ENCODE data around the gene HOMER1. TPM values are rescaled to one million over a fixed set of nuclear protein-coding genes. Genes with fewer than 3 reads are reported as not detected.

HOMER1 gene
- total RNA-seq, 2 experiments from 2014 or later: 1.2 to 1.9 TPM

DNA sequence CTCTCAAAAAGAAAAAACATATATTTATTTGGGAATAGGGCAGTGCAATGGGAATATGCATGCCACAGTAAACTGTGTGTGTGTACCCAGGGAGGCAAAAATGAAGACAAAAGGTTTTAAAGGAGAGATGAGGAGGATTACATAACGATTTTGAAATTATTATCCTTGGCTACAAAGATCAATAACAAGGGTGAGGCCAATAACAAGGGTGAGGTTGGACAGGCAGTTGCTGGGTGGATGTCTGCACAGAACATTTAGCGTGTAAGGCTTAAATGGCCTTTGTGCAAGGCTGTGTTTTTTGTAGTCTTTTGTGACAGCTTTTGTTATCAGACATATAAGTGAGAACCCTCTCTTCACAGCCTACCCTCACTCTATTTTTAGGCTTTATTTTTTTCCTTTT lies 164.1 kb downstream of the HOMER1 start:
- ChIA-PET POLR2A (no interaction called here), CTCF (no interaction called here)
- Mint-ChIP-seq H3K27me3 (peaks cover 4% of the 10 kb centered on the region), H3K4me3 (no peak overlapping the region), H3K4me1 (no peaks in the 10 kb centered on the region), H3K36me3 (ENCODE audit: low read depth) (no peaks in the 10 kb centered on the region), H3K9me3 (peaks cover 2% of the 10 kb centered on the region), H3K27ac (no peak overlapping the region)
- DNase-seq: no peak

DNA sequence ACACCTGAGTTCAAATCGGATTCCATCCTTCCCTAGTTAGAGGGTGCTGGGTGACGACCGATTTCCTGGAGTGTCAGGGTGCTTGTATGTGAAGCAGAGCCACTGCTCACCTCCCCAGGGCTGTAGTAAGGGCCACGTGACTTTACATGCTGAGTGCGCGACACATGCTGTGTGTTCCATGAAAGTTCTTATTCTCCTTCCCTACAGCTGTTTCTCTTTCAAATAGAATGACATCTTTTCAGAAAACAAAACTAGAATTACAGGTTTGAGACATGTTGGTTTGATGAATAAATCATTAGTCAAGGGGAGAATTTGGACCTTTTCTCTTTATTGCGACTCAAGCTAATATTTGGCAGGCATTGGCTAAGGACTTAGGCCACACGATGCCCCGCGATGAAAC lies 164.9 kb downstream of the HOMER1 start:
- CTCF ChIA-PET: no interaction called here
- H3K36me3 Mint-ChIP-seq (ENCODE audit: low read depth): no peaks in the 10 kb centered on the region
- no peak overlapping the region for H3K4me3 Mint-ChIP-seq
- H3K4me1 Mint-ChIP-seq: no peaks in the 10 kb centered on the region
- POLR2A ChIA-PET: no interaction called here
- H3K27me3 Mint-ChIP-seq: peaks cover 4% of the 10 kb centered on the region
- H3K9me3 Mint-ChIP-seq: peaks cover 2% of the 10 kb centered on the region
- no peak for DNase-seq
- no peak overlapping the region for H3K27ac Mint-ChIP-seq

DNA sequence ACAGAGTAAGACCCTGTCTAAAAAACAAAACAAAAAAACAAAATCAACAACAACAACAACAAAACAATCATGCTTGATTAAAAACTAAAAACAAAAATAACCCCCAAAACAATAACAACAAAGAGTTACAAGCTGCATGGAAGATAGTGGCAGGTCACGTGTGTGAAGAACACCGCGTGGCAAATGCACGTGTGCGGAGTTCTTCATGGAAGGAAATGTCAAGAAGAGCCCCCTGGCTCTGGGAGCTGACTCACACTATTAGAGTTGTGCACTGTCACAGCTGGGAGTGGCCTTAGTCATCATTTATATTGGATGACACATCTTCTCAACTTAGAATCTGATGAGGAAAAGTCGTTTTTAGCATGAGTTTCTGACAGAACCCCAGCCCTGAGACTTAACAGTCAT lies 167.5 kb downstream of the HOMER1 start:
- CTCF ChIA-PET: interaction anchor here (0.8 kb wide), 1 partner anchor 213 kb away, joined by 4 read pairs; no protein-coding TSS in a partner anchor
- no peak for DNase-seq
- Mint-ChIP-seq H3K27ac (no peak overlapping the region), H3K4me1 (no peaks in the 10 kb centered on the region), H3K4me3 (no peak overlapping the region), H3K36me3 (ENCODE audit: low read depth) (no peaks in the 10 kb centered on the region), H3K9me3 (no peaks in the 10 kb centered on the region), H3K27me3 (peaks cover 1% of the 10 kb centered on the region)
- POLR2A ChIA-PET: no interaction called here

DNA sequence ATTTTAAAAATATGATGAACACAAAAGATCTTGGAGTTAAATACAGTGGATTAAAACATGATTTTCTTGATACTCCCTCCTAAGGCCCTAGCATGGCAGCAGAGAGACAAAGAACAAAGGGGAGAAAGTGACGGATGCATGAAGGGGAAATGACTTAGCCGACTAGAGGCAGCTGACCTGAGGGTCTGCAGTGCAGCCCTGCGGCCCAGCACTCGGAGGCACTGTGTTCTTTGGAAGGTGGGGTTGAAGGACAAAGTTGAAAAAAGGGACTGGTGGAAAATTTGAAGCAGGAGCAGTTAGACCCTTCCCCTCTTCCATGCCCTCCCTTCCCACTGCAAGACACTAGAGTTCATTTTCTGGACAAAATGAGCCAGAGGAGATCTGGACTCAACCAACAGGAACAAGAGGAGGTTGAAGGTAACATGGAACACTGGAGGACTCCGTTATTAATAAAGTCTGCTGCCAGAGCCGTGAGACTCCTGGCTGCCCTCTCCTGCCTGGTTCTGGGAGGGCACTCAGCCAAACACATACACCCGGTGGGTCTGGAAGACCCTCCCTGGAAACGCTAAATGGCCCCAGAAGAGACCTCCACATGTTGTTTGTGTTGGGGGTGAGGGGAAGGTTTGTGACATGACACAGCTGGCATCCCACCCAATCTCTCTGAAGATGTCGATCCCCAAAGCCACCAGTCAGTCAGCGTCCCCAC lies 179.9 kb downstream of the HOMER1 start:
- H3K27me3 Mint-ChIP-seq: peaks cover 17% of the 10 kb centered on the region
- no peak overlapping the region for H3K4me3 Mint-ChIP-seq
- H3K4me1 Mint-ChIP-seq: no peaks in the 10 kb centered on the region
- H3K9me3 Mint-ChIP-seq: no peaks in the 10 kb centered on the region
- no peaks in the 10 kb centered on the region for H3K36me3 Mint-ChIP-seq (ENCODE audit: low read depth)
- no peak overlapping the region for H3K27ac Mint-ChIP-seq
- ChIA-PET POLR2A (no interaction called here), CTCF (interaction anchor here (0.7 kb wide), 1 partner anchor 359 kb away, joined by 4 read pairs; no protein-coding TSS in a partner anchor)
- no peak for DNase-seq

DNA sequence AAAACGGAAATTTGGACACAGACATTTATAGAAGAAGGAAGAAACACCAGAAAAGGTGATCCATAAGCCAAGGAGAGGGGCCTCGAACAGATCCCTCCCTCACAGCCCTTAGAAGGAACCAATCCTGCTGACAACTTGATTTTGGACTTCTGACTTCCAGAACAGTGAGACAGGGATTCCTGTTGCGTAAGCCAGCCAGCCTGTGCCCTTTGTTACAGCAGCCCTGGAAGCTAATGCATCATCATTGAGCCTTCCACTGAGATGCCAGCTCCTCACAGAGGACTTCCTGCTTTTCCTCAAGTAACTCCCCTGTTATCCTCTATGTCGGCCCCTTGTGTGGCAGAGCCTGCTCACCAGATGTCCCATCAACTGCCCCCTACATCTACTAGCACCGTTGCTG lies 183.9 kb downstream of the HOMER1 start:
- POLR2A ChIA-PET: no interaction called here

DNA sequence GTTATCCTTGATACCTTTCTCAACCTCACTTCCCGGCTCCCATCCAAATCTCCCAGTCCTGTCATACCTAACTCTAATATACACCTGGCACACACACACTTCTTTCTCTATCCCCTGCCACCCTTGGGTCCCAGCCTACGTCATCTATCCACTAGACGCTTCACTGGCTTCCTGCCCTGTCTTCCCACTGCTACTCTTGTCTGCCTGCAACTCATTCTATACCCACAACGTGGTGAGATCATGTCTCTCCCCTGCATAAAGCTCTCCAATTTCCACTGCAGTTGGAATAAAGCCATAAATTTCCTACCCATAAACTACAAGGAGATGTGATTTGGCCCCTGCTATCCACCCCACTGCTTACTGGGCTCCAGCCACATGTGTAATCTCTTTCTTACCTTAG lies 184.5 kb downstream of the HOMER1 start:
- no peak overlapping the region for H3K27ac Mint-ChIP-seq
- H3K27me3 Mint-ChIP-seq: peaks cover 4% of the 10 kb centered on the region
- CTCF ChIA-PET: no interaction called here

More for the DNA sequence above, 183.9 kb downstream of the HOMER1 start:
- Mint-ChIP-seq H3K4me1 (no peaks in the 10 kb centered on the region), H3K4me3 (no peak overlapping the region), H3K36me3 (ENCODE audit: low read depth) (no peaks in the 10 kb centered on the region), H3K27me3 (peaks cover 4% of the 10 kb centered on the region), H3K27ac (no peak overlapping the region), H3K9me3 (no peaks in the 10 kb centered on the region)
- CTCF ChIA-PET: no interaction called here
- no peak for DNase-seq

More for the DNA sequence above, 184.5 kb downstream of the HOMER1 start:
- Mint-ChIP-seq H3K4me1 (no peaks in the 10 kb centered on the region), H3K36me3 (ENCODE audit: low read depth) (no peaks in the 10 kb centered on the region), H3K9me3 (no peaks in the 10 kb centered on the region), H3K4me3 (no peak overlapping the region)
- POLR2A ChIA-PET: no interaction called here
- DNase-seq: no peak

Other genes with a start within 250 kb of the HOMER1 start
- gene TENT2, start 98.3 kb upstream of the HOMER1 start, total RNA-seq: 10 to 100 TPM; 79.7 to 80.5 TPM
- gene CMYA5, start 175.7 kb upstream of the HOMER1 start, total RNA-seq: under 1 TPM; 0.08 to 0.10 TPM

Data from activated CD4-positive, alpha-beta memory T cell treated with anti-CD3 and anti-CD28 coated beads, Interleukin-2, amount 10 ng/mL, durations not matched to agents 7 days and 5 days (primary cell).